Stimulated activated CD4-positive, alpha-beta T cell treated with anti-CD3 and anti-CD28 coated beads, Interleukin-1b, Interleukin-23, amount 100 ng/mL, for 1 hour (primary cell): Measurements from ENCODE around the gene PPFIBP1.

Source experiments
- DNase-seq, 2 donors: peaks; one replicate each; pipeline ENCODE4 v3.0.0-alpha.2; 2020; ENCODE audit warnings: low read depth in 2 of 2

PPFIBP1 gene

DNA sequence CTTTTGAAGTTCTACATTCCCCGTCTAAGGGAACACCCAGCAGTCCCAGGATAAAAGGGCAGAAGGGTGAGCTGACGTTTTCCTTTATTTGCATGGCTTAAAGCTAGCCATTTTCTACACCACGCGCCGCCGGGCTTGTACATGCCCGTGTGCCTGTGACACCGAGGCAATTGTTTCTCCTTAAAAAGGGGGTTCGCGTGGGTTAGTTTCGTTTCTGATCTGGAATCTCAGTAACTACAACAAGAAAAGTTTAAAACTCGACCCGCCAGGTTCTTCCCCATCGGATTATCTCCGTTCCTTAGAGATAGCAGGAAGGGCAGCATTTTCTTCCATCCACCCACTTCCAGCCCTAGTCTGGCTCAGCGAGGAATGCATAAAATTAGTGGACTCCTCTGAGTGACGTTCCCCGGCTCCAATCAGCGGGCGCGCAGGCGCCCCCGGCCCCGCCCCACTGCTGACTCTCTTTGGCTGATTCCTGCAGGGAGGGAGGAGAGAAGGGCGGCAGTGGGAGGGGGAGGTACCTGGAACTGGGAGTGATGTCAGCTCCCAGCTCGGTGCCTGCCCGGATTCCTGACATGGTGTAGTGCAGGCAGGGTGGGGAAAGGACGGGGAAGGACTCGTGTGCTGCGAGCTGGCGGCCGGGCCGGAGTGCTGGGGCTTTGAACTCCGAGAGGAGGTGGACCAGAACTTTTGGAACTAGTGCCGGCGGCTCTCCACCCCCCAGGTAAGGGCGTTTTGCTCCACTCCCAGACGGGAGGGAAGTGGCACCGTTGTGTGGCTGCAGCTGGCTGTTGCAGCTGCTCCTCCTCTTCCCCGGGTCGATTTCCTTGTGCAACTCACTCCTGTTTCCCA is at the start of gene PPFIBP1:
Gene PPFIBP1 (plus strand): TSS at position 565 of the 852 bp plus-strand sequence. CDS start 109,191 bp downstream, outside the sequence.
- DNase-seq, result peak; percentile 96 to 99

DNA sequence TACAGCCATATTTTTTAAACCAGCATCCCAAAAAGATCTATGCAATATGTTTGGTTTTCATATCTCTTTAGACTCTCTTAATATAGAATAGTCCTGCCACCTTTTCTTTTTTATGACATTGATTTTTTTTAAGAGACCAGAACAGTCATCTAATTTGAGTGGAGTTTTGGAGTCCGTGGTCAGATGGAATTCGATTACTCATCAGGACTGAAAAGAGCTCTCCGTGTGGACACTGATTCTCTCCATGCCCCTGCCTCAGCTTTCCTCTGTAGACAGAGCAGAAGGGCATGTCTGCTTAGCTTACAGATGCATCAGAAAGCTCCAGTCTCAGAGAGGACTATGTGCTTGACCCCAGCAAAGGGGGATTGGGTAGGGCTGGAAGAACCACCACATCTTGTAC is 49.7 kb upstream of the PPFIBP1 start:
- no peak for DNase-seq

DNA sequence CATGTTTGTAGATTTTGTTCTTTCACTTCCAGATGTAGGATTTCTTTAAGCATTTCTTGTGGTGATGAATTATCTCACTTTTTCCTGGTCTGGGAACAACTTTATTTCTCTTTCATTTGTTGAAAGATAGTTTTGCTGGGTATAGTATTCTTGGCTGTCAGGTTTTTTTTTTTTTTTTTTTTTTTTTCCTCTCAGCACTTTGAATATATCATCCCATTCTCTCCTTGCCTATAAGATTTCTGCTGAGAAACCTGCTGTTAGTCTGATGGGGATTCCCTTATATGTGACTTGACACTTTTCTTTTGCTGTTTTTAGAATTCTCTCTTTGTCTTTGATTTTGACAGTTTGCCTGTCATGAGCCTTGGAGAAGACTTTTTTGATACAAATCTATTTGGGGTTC is 47.0 kb upstream of the PPFIBP1 start:
- DNase-seq, result no peak

DNA sequence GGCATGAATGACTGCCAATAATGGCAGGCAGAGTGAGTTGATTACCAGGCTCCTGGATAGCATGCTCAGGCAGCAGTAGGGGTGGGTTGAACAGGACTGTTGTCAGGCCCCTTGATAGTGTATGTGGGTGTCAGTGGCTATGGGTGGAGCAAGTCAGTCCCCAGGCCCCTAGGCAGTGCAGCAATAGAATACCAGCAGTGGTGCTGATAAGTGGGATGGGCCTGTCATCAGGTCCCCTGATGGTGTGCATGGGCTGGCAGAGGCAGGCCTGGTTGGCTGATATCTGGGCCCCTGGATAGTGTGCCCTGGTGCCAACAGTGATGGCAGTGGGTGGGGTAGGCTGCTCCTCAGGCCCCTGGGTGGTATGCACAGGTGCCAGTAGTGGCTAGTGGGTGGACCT is 45.1 kb upstream of the PPFIBP1 start:
- DNase-seq, result no peak

DNA sequence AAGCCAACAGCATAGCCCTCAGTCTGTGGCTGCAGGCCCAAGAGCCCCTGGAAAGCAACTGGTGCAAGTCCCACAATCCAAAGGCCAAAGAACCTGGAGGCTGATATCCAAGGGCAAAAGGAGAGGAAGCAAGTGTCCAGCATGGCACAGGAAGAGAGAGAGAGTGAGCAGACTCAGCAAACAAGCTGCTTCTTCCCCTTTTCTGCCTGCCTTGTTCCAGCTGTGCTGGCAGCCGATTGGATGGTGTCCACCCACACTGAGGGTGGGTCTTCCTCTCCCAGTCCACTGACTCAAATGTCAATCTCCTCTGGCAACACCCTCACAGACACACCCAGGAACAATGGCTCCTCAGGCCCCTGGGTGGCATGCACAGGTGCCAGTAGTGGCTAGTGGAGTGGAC is 44.0 kb upstream of the PPFIBP1 start:
- no peak for DNase-seq

DNA sequence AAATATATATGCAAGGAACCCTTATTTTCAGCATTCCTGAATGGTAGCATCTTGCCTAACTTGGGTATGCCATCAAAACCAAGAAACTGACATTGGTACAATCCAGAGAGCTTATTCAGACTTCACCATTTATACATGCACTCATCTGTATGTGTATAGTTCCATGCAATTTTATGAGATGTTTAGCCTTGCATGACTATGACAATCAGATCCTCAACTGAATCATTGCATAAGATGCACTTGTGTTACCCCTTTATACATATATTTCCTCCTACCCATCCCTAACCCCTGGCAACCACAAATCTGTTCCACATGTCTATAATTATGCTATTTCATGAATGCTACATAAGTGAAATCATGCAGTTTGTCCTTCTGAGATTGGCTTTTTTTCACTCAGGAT is 37.0 kb upstream of the PPFIBP1 start:
- DNase-seq, result no peak

DNA sequence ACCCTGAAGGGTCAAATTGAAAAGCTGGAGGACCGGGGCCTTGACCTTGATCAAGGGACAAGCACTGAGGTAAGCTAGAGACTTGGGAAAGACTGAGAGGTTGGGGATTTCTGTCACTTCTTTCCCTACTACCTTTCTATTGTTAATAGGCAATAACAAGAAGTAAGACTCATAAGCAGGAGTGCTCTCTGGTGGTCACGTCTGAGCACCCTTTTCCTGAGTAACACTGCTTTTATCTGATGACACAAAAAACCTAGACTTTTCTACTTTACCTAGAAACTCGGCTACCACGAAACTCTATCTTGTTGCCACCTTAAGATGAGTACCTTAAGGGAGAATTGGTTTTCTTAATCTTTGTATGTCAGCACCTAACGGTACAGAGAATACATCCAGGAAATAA is 35.5 kb upstream of the PPFIBP1 start:
- no peak for DNase-seq

DNA sequence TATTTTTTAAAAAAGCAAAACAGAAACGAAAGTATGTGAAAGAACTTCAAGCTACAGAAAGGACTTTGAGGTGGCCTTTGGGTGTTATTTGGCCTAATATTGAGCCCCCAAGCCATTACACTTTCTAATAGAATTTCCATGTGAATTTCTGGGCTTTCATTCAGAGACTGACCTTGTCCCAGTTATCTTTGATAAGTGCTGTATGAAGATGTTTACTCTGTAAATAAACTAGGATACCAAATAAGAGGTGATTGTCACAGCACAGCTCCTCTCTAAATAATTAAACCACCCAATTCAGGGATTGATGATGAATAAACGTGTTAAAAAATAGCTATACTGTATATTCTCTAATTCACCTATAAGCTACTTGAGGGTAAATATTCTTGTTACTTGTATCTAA is 32.8 kb upstream of the PPFIBP1 start:
- no peak for DNase-seq

DNA sequence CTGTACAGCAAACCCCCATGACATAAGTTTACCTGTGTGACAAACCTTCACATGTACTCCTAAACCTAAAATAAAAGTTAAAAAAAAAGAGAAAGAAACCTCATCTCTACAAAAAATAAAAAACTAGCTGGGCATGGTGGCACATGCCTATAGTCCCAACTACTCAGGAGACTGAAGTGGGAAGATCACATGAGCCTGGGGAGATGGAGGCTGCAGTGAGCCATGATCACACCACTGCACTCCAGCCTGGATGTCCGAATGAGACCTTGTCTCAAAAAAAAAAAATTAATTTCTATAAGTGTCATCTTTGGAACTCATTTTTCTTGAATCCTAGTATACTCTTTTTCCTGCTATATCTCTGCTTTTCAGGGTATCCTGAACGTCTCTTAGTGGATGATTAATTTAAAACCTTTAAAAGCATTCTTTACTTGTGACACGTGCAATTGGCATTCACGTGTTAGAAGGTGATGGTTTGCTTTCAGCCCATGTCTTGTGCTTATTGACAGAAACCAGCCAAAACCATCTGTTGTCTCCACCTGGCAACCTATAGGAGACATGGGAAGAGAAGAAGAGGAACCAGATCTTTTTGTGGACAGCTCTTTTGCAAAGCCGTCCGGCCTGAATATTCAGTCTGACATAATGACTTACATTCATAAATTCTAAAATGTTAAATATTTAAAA is 30.6 kb upstream of the PPFIBP1 start:
- no peak for DNase-seq

DNA sequence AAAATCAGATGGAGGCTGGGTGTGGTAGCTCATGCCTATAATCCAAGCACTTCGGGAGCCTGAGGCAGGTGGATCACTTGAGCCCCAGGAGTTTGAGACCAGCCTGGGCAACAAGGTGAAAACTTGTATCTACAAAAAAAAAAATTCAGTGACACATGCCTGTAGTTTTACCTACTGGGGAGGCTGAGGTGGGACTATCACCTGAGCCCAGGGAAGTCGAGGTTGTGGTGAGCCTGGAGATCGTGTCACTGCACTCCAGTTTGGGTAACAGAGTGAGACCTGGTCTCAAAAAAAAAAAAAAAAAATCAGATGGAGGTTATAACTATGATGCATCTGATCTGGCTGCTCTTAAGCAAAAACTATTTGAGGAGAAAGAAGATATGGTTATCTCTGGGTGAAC is 26.6 kb upstream of the PPFIBP1 start:
- no peak for DNase-seq

DNA sequence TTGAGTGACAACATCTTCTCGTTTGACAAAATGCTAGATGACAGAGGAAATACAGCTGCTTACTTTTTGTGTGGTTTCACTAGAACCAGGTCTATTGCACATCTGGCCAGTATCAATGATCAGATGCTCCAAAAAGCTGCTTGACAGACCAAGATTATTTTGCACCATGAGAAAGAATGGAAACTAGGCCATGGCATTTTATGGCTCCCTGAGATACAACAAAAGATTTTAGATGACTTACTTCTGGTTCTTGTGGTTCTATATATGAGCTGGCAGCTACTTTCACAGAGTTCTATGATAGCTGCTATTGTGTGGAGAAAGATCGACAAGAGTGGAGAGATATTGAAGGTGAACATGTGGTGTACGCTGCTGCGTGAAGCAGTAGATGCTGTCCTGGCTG is 25.9 kb upstream of the PPFIBP1 start:
- no peak for DNase-seq

DNA sequence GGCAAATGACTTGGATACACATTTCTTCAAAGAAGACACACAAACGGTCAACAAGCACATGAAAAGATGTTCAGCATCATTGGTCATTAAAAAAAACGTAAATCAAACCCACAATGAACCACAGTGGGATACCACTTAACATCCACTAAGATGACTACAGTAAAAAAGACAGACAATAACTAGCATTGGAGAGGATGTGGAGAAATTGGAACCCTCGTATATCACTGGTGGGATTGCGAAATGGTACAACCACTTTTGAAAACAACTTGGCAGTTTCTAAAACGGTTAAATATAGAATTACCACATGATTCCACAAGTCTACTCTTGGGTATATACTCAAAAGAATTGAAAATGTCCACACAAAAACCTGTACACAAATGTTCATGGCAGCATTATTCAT is 25.2 kb upstream of the PPFIBP1 start:
- no peak for DNase-seq

DNA sequence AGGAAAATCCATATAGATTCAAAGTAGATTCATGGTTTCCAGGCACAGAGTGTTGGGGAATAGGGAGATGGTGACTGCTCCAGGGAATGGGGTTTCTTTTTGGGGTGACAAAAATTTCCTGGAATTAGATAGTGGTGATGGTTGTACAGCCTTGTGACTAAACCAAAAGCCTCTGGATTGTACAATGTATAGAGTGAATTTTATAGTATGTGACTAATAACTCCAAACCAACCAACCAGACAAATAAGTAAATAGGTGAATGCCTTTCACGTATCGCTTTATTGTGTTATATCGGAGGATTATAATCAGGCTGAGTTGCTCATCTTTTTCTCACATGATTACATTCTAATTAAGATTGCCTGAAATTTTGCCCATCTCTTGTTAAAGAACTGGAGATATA is 24.6 kb upstream of the PPFIBP1 start:
- no peak for DNase-seq

DNA sequence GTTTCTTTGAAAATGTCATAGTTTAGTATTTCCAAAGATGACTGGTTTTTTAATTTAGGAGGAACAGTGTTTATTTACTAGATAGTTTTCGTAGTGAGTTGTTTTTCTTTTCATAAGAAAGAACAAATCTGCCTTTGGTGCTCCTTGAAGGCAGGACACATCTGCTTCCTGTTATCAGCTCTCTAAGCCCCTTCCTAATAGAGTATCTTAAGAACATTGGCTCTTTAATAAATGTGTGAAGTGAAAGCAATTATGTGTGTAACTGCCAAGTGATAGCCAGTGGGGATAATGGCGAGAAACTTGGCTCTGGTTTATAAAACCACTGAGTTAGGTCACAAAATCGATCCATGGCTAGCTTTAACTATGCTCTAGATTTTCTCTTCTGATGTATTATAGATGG is 23.5 kb upstream of the PPFIBP1 start:
- DNase-seq, result no peak

DNA sequence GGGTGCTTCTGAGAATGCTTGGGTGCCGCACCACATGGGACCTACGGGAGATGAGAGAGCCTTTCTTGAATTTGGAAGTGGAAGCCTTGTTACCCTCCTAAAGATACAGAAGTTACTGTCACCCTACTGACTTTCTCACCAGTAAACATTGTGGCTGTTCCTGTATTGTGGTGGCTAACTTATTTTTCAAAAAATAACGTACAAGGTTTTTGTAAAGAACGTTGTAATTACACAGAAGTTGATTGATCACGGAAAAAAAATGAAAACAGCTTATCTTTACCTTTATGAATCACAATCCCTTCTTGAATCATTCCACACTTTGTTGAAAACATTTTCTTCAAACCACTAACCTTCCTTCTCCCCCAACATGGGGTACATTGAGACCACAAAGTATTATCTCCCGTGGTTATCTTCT is 22.0 kb upstream of the PPFIBP1 start:
- DNase-seq, result no peak

DNA sequence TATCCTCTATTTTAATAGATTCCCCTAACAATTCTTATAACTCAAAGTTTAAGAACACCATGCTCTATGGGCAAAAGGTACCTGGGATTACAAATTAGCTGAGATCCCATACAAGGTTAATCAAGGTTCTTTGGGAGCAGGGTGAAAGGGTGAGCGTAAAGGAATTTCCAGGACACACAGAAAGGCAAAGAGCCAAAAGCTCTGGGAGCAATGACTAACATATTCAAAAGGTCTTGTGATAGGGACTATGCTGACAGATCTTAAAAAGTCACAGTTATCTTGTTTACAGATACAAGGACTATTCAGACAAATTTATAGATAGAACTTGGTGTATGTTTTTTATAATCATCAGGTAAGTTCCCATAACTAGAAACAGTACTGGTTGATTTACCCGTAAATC is 19.5 kb upstream of the PPFIBP1 start:
- DNase-seq, result no peak

DNA sequence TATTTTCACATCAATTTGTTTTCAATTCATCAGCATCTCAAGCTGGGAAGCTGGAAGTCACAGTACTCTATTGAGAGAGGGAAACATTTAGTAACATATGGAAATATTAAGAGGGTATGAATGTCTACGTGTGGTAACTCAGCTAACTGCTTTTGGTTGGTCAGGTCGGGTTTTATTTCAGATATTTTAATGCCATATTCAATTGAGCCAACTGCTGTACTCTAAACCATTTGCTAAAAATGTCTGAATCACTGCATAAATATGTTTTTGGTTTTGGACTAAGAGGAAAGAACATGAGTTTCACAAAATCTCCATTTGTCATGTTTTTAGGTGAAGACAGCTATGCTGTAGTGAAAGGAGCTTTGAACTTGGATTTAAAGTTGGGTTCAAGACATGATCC is 18.9 kb upstream of the PPFIBP1 start:
- no peak for DNase-seq

DNA sequence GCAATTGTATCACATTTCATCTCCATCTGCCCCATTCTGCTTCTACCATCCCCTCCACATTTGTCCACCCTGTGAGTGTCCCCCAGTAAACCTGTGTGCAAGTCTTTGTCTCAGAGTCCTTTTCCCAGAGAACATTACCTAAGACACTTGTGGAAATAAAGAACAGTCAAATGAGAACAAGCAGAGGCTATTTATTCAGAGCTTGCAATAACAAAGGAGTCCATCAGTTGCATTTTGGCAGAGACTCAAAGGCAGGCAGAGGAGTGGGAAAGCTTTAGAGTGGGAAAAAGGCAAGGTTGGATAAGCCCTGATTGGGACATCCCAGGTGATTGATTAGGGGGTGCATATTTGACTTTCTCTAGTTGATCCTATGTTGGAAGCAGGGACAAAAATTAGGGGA is 18.2 kb upstream of the PPFIBP1 start:
- no peak for DNase-seq

DNA sequence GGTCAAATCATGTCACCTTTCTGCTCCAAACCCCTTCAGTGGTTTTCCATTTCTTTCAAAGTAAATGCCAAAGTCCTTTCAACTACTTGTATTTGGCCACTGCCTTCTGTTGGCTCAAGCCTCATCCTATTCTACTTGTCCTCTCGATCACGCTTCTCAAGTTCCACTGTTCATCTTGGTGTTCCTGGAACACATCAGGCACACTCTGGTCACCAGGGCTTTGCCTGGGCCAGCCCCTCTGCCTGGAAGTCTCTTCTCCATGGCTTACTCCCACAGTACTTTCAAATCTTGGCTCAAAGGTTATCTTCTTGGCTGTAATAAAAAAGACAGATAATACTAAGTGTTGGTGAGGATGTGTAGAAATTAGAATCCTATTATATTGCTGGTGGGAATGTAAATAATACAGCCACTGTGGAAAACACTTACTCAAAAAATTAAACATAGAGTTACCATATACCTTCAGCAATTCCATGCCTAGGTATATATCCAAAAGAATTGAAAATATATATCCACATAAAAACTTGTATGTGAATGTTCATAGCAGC is 17.3 kb upstream of the PPFIBP1 start:
- DNase-seq, result no peak

DNA sequence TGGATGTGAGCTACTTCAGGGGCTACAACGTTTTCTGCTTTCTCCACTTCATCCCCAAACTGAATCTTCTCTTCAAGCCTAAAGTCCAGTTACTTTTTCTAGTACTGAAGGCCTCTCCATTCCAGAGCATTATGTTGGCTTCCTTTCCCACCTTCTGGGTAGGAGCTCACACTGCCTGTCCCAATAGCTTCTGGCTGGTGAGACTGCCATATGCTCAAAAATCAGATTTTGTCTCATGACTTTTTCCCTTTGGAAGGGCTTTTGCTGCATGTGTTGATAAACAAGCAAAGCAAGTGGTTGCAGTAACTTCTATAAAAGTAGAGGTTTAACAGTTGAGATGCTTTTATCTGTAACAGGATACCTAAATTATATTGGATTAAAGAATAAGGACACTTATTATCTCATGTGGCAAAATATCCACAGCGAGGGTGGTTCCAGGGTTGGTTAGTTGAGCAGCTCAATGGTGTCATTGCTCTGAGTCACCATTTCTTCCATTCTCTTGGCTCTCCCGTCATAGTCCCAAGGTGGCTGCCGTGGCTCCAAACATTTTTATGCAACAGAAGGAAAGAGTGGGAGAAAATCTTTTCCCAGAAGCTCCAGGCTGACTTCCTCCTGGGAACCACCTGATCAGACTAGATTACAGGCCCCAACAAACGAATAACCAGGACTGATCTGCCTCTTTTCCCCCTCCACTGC is 15.1 kb upstream of the PPFIBP1 start:
- no peak for DNase-seq

DNA sequence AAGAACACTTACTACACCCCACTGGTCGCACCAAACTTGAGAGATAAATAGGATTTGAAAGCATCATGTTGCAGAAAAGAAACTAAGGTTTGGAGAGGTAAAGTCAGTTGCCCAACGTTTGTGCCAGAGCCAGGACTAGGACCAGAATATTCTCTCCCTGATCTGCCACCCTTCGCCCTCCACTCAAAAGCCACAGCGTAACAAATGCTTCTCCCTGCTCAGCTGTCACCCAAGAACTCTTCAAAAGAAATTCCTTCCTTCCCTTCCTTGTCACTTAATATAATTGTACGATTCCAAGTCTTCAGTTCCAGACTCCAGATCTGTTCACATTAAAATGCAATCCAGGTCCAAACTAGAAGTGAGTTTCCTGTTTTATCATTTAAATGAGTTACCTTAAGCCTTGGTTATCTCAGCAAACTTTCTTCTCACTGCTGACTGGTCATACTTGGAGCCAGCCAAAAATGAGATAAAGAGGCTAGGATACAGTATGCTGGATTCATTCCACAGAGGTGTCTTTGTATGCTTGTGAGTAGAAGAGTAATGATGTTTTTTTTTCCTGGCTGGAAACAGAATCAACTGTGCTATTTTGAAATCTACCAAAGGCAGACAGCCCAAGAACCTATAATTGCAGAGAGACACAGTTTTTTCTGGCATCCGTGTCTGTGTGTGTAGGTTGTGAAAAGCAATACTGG is 12.8 kb upstream of the PPFIBP1 start:
- no peak for DNase-seq

DNA sequence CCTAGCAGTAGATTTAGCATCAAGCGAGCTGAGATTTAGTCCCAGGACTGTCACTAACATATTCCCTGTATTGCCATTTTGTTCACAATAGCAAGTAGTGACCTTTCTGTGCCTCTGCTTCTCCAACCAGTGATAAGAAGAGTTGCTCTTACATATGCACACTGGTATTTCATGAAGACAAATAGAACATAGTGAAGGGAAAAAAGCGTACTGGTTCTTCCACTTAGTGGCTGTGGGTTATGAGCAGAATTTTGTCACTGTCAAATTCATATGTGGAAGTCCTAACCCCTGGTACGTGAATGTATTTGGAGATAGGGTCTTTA is 12.3 kb upstream of the PPFIBP1 start:
- no peak for DNase-seq
